ENCODE measurements around the gene ACAA1. TPM values are rescaled to one million over a fixed set of nuclear protein-coding genes. Genes with fewer than 3 reads are reported as not detected.

The ACAA1 gene
- total and polyA plus RNA-seq, 10 donors: 68.4 to 120 (median 82.5) TPM

- no peak for DNase-seq
- TF ChIP-seq POLR2A (IDR thresholded peaks at IDR 0.05) (no peak), POLR2AphosphoS5 (IDR thresholded peaks at IDR 0.05) (no peak), CTCF (IDR thresholded peaks at IDR 0.05 in 8 of 11, conservative IDR thresholded peaks at IDR 0.05 in 3 of 11) (no peak)
- Histone ChIP-seq H3K36me3 (no peaks in the 10 kb centered on the region), H3K4me3 (no peak overlapping the region), H3K27me3 (replicated peaks in 1 of 7) (no peaks in the 10 kb centered on the region), H3K27ac (no peak overlapping the region), H3K4me1 (no peaks in the 10 kb centered on the region), H3K9me3 (peaks cover 0 to 52% (median 4%) of the 10 kb centered on the region in 8 donors)
- intact Hi-C loops (cut with DNase I; ENCODE audit: low total_unique reads): no loop called here
- 89 to 93% (median 90%) methylated on average over 3 of the region's 3 CpGs for WGBS, 5 donors
Measured at GRCh38 chr3:38086496-38086895, 50.4 kb downstream of the ACAA1 start.

- intact Hi-C loops (cut with DNase I; ENCODE audit: low total_unique reads): no loop called here
- peaks cover 0 to 52% (median 4%) of the 10 kb centered on the region in 8 donors for H3K9me3 ChIP-seq
- H3K4me1 ChIP-seq: no peaks in the 10 kb centered on the region
- H3K27ac ChIP-seq: no peak overlapping the region
- TF ChIP-seq POLR2AphosphoS5 (IDR thresholded peaks at IDR 0.05) (no peak), CTCF (IDR thresholded peaks at IDR 0.05 in 8 of 11, conservative IDR thresholded peaks at IDR 0.05 in 3 of 11) (no peak), POLR2A (IDR thresholded peaks at IDR 0.05) (no peak)
- no peak for DNase-seq
- 50 to 88% (median 80%) methylated on average over 1 of the region's 1 CpG for WGBS, 5 donors
- no peaks in the 10 kb centered on the region for H3K36me3 ChIP-seq
- H3K27me3 ChIP-seq (replicated peaks in 1 of 7): no peaks in the 10 kb centered on the region
- H3K4me3 ChIP-seq: no peak overlapping the region
Measured at GRCh38 chr3:38085943-38086324, 51.0 kb downstream of the ACAA1 start.

GRCh38 chr3:38085311-38085942, 51.5 kb downstream of the ACAA1 start:
- 88 to 94% (median 89%) methylated on average over 9 to 11 of the region's 11 CpGs for WGBS, 5 donors
- no peaks in the 10 kb centered on the region for H3K27me3 ChIP-seq (replicated peaks in 1 of 7)
- no peak overlapping the region for H3K4me3 ChIP-seq
- no peak for TF ChIP-seq CTCF (IDR thresholded peaks at IDR 0.05 in 8 of 11, conservative IDR thresholded peaks at IDR 0.05 in 3 of 11)
- no peak for TF ChIP-seq POLR2AphosphoS5 (IDR thresholded peaks at IDR 0.05)
- TF ChIP-seq POLR2A (IDR thresholded peaks at IDR 0.05): no peak
- no peak for DNase-seq
- H3K27ac ChIP-seq: peak overlapping the region in 1 of 8 donors; percentile 38
- no peaks in the 10 kb centered on the region for H3K4me1 ChIP-seq
- H3K36me3 ChIP-seq: no peaks in the 10 kb centered on the region
- intact Hi-C loops (cut with DNase I; ENCODE audit: low total_unique reads): no loop called here
- peaks cover 0 to 52% (median 4%) of the 10 kb centered on the region in 8 donors for H3K9me3 ChIP-seq

- Histone ChIP-seq H3K4me3 (no peak overlapping the region), H3K4me1 (no peaks in the 10 kb centered on the region), H3K27ac (peak overlapping the region in 2 of 8 donors; percentile 14 to 38), H3K27me3 (replicated peaks in 1 of 7) (no peaks in the 10 kb centered on the region), H3K9me3 (peaks cover 0 to 52% (median 4%) of the 10 kb centered on the region in 8 donors), H3K36me3 (no peaks in the 10 kb centered on the region)
- intact Hi-C loops (cut with DNase I; ENCODE audit: low total_unique reads): no loop called here
- TF ChIP-seq POLR2A (IDR thresholded peaks at IDR 0.05) (no peak), POLR2AphosphoS5 (IDR thresholded peaks at IDR 0.05) (no peak), CTCF (IDR thresholded peaks at IDR 0.05 in 8 of 11, conservative IDR thresholded peaks at IDR 0.05 in 3 of 11) (no peak)
- no peak for DNase-seq
- WGBS, 5 donors: 68 to 77% (median 75%) methylated on average over 6 to 7 of the region's 7 CpGs
Measured at GRCh38 chr3:38084334-38085310, 52.3 kb downstream of the ACAA1 start.
